K562 (cell line): ENCODE results near the gene PYCR2. TPM values are rescaled to one million over a fixed set of nuclear protein-coding genes. Genes with fewer than 3 reads are reported as not detected.

ENCODE experiments used
- BRD4 ChIP-seq: fragments of 200-600 bp; sonication (generic); IDR thresholded peaks from 2 replicates; pipeline ENCODE4 v1.6.1; 2017; ENCODE audit warnings: inconsistent platforms
- CC2D1A ChIP-seq: fragments of 450-650 bp; IDR thresholded peaks from 2 replicates; pipeline ENCODE4 v1.6.1; 2017; ENCODE audit warnings: mild to moderate bottlenecking
- DACH1 ChIP-seq: fragments of 450-650 bp; IDR thresholded peaks from 2 replicates; pipeline ENCODE4 v1.6.1; 2018; ENCODE audit not compliant: partially characterized antibody
- FOXK1 ChIP-seq: sonication (generic); formaldehyde crosslinking; IDR thresholded peaks from 2 replicates; pipeline ENCODE4 v1.8.0; 2022; ENCODE audit warnings: missing genetic modification reagents, mild to moderate bottlenecking, borderline replicate concordance
- KAT7 ChIP-seq: sonication (generic); formaldehyde crosslinking; IDR thresholded peaks from 2 replicates; pipeline ENCODE4 v1.8.0; 2022; ENCODE audit warnings: missing genetic modification reagents, mild to moderate bottlenecking, borderline replicate concordance
- KDM1A ChIP-seq, 2 experiments: fragments of 450-650 bp; IDR thresholded peaks; 2 replicates each; pipeline ENCODE4 v1.6.1; 2016; ENCODE audit warnings: mild to moderate bottlenecking in 2 of 2
- MYBL2 ChIP-seq, 2 experiments: fragments of 450-650 bp in 1 of 2; sonication (generic) in 1 of 2; formaldehyde crosslinking in 1 of 2; IDR thresholded peaks; 2 replicates each; pipeline versions ENCODE4 v1.6.1 to v1.8.1; 2017 to 2022; ENCODE audit warnings: borderline replicate concordance in 1 of 2, inconsistent platforms in 1 of 2, low read depth in 1 of 2, mild to moderate bottlenecking in 1 of 2, missing genetic modification reagents in 1 of 2, moderate library complexity in 1 of 2
- NR1H2 ChIP-seq: sonication (generic); formaldehyde crosslinking; IDR thresholded peaks from 2 replicates; pipeline ENCODE4 v1.4.0; 2020; ENCODE audit warnings: mild to moderate bottlenecking, missing genetic modification reagents
- RFX5 ChIP-seq: IDR thresholded peaks from 2 replicates; pipeline ENCODE4 v1.6.1; 2011; ENCODE audit warnings: low read depth, mild to moderate bottlenecking, improper control_type of control experiment, low read length
- SAP30 ChIP-seq: fragments of 200-600 bp; sonication (generic); IDR thresholded peaks from 2 replicates; pipeline ENCODE4 v1.6.1; 2012; ENCODE audit warnings: borderline replicate concordance, low read depth, mild to moderate bottlenecking, moderate library complexity, low read length, control low read depth, inconsistent platforms; ENCODE audit not compliant: insufficient read depth, poor library complexity, severe bottlenecking
- TGIF2 ChIP-seq: sonication (generic); formaldehyde crosslinking; IDR thresholded peaks from 2 replicates; pipeline ENCODE4 v1.8.1; 2022; ENCODE audit warnings: mild to moderate bottlenecking, missing genetic modification reagents, moderate library complexity
- XRCC5 ChIP-seq: fragments of 200-400 bp; formaldehyde crosslinking; IDR thresholded peaks from 2 replicates; pipeline ENCODE4 v1.6.1; 2017; ENCODE audit warnings: low read depth, mild to moderate bottlenecking, low read length
- ZBED1 ChIP-seq: IDR thresholded peaks from 2 replicates; pipeline ENCODE4 v1.6.1; 2014
- ZNF184 ChIP-seq: sonication (generic); formaldehyde crosslinking; IDR thresholded peaks from 2 replicates; pipeline ENCODE4 v1.5.0; 2020; ENCODE audit warnings: missing genetic modification reagents
- ZNF23 ChIP-seq: fragments of 250-450 bp; sonication (Bioruptor Pico); IDR thresholded peaks from 2 replicates; pipeline ENCODE4 v1.4.0; 2020; ENCODE audit warnings: mild to moderate bottlenecking
- ZNF274 ChIP-seq: IDR thresholded peaks from 2 replicates; pipeline ENCODE4 v1.6.1; 2011; ENCODE audit warnings: low read depth, mild to moderate bottlenecking, low read length, moderate library complexity, borderline replicate concordance
- ZNF354B ChIP-seq: fragments of 250-450 bp; sonication (Bioruptor Pico); IDR thresholded peaks from 2 replicates; pipeline ENCODE4 v1.4.0; 2020
- polyA plus RNA-seq, 8 experiments: library from polyadenylated mRNA; depleted of rRNA in 4 of 8; stranded (reverse) in 5 of 8; unstranded in 3 of 8; fragments of >200 nt; fragmentation: Nextera tagmentation in 2 of 8; fragmentation: Illumina TruSeq in 1 of 8; extraction: Ambion mirVana in 2 of 8; extraction: Trizol in 1 of 8; gene quantifications; 2 replicates each; pipeline versions ENCODE4 v1.2.1 to v1.2.3, GENCODE V29; 2011 to 2014; ENCODE audit warnings: inconsistent platforms in 1 of 8, missing spikeins in 1 of 8
- total RNA-seq, 7 experiments: library from RNA; depleted of rRNA in 6 of 7; stranded (reverse); fragments of >200 nt in 6 of 7; fragmentation: Illumina TruSeq in 2 of 7; extraction: Trizol in 2 of 7; gene quantifications; 2 replicates each; pipeline versions ENCODE4 v1.2.1 to v1.2.3, GENCODE V29; 2011 to 2021; ENCODE audit warnings: low replicate concordance in 1 of 7
- TF ChIP-seq, protein P1 (sequence below): sonication (generic); formaldehyde crosslinking; IDR thresholded peaks from 2 replicates; pipeline ENCODE4 v1.8.1; 2023; ENCODE audit warnings: mild to moderate bottlenecking, missing genetic modification reagents
- TF ChIP-seq, protein P2 (sequence below): conservative IDR thresholded peaks from 2 replicates; pipeline ENCODE4 v1.6.1; 2011; ENCODE audit warnings: low read depth, mild to moderate bottlenecking, low read length; ENCODE audit not compliant: control insufficient read depth
- TF ChIP-seq, protein P3 (sequence below): fragments of 450-650 bp; IDR thresholded peaks from 2 replicates; pipeline ENCODE4 v1.6.1; 2017; ENCODE audit warnings: antibody characterized with exemption, mild to moderate bottlenecking

The PYCR2 gene
- total and polyA plus RNA-seq, 9 of the 15 experiments (the other 6 are each of a cell fraction or from before 2014, with no cell fraction given) = 5.5 to 219 (median 127) TPM

DNA sequence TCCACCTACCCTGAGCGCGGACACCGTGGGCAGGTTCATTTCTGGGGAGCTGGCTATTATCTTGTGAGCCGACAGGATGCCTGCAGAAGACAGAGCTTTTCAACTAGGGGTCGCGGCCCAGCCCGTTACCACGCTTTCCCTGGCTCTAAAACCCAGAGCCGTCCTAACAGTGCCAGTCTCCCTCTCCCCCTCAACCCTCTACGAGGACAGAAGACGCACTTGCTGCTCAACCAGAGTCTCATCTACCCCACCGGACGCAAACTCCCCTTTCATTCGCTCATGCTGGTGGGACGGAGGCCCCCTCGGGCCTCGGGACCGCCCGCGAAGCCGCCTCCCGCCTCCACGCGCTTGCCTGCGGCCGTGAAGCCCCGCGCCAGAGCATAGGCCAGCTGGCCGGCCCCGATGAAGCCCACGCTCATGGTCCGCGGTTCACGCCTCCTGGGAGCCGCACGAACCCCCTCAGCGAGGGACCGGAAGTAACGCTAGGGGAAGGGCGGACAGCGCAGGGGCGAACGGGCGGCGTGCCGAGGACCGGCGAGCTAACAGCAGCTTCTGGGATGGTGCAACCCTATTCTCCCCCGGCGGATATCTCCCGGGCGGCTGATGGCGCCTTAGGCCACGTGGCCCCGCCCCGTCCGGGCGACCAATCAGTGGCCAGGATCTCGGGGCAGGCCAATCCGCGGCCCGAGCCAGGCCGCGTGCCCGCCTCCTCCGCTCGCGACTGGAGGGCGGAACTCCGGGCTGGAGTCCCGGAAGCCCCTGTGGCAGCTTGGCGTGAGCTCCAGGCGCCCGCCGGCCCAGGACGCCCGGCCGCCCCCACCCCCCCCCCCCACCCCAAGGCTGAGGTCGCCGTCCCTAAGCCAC lies at the start of gene PYCR2 (continued):
- TF ChIP-seq, protein P1, sequence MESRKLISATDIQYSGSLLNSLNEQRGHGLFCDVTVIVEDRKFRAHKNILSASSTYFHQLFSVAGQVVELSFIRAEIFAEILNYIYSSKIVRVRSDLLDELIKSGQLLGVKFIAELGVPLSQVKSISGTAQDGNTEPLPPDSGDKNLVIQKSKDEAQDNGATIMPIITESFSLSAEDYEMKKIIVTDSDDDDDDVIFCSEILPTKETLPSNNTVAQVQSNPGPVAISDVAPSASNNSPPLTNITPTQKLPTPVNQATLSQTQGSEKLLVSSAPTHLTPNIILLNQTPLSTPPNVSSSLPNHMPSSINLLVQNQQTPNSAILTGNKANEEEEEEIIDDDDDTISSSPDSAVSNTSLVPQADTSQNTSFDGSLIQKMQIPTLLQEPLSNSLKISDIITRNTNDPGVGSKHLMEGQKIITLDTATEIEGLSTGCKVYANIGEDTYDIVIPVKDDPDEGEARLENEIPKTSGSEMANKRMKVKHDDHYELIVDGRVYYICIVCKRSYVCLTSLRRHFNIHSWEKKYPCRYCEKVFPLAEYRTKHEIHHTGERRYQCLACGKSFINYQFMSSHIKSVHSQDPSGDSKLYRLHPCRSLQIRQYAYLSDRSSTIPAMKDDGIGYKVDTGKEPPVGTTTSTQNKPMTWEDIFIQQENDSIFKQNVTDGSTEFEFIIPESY (CRISPR knock-in tag) = no peak
- TF ChIP-seq NR1H2 (CRISPR knock-in tag) (no peak), TGIF2 (CRISPR knock-in tag) (no peak), KAT7 (CRISPR knock-in tag) (peak; percentile 96; the same call in 1 of the 2 replicates), ZNF354B (CRISPR knock-in tag) (no peak), ZBED1 (0 out of 2 replicates have a peak, but pooled peaks have one; percentile 35), RFX5 (no peak), MYBL2 (IDR thresholded peaks at IDR 0.05; ENCODE audit: low read depth) (no peak), MYBL2 (CRISPR knock-in tag; IDR thresholded peaks at IDR 0.05; ENCODE audit: borderline replicate concordance) (no peak), ZNF274 (no peak), KDM1A (IDR thresholded peaks at IDR 0.05) (no peak), ZNF184 (CRISPR knock-in tag) (no peak), ZNF23 (CRISPR knock-in tag) (no peak), XRCC5 (peak; percentile 65; the same call in 1 of the 2 replicates), FOXK1 (no peak), CC2D1A (no peak), SAP30 (peak; percentile 81), DACH1 (peak; percentile 88), BRD4 (peak; percentile 54; the same call in 1 of the 2 replicates)
- TF ChIP-seq, protein P2, sequence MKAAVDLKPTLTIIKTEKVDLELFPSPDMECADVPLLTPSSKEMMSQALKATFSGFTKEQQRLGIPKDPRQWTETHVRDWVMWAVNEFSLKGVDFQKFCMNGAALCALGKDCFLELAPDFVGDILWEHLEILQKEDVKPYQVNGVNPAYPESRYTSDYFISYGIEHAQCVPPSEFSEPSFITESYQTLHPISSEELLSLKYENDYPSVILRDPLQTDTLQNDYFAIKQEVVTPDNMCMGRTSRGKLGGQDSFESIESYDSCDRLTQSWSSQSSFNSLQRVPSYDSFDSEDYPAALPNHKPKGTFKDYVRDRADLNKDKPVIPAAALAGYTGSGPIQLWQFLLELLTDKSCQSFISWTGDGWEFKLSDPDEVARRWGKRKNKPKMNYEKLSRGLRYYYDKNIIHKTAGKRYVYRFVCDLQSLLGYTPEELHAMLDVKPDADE = peak; percentile 91
- TF ChIP-seq, protein P3, sequence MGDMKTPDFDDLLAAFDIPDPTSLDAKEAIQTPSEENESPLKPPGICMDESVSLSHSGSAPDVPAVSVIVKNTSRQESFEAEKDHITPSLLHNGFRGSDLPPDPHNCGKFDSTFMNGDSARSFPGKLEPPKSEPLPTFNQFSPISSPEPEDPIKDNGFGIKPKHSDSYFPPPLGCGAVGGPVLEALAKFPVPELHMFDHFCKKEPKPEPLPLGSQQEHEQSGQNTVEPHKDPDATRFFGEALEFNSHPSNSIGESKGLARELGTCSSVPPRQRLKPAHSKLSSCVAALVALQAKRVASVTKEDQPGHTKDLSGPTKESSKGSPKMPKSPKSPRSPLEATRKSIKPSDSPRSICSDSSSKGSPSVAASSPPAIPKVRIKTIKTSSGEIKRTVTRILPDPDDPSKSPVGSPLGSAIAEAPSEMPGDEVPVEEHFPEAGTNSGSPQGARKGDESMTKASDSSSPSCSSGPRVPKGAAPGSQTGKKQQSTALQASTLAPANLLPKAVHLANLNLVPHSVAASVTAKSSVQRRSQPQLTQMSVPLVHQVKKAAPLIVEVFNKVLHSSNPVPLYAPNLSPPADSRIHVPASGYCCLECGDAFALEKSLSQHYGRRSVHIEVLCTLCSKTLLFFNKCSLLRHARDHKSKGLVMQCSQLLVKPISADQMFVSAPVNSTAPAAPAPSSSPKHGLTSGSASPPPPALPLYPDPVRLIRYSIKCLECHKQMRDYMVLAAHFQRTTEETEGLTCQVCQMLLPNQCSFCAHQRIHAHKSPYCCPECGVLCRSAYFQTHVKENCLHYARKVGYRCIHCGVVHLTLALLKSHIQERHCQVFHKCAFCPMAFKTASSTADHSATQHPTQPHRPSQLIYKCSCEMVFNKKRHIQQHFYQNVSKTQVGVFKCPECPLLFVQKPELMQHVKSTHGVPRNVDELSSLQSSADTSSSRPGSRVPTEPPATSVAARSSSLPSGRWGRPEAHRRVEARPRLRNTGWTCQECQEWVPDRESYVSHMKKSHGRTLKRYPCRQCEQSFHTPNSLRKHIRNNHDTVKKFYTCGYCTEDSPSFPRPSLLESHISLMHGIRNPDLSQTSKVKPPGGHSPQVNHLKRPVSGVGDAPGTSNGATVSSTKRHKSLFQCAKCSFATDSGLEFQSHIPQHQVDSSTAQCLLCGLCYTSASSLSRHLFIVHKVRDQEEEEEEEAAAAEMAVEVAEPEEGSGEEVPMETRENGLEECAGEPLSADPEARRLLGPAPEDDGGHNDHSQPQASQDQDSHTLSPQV = no peak; the same call in none of the 2 replicates
